Activated naive CD4-positive, alpha-beta T cell treated with anti-CD3 and anti-CD28 coated beads, Interleukin-2, amount 50 U/mL, for 72 hours (primary cell): ENCODE data around the gene SRP9. TPM values are rescaled to one million over a fixed set of nuclear protein-coding genes. Genes with fewer than 3 reads are reported as not detected.
A peak's percentile ranks its signal among the peaks of the same experiment; 100 is the strongest.
"Not testable (repeated sequence)": the region's sequence is repeated elsewhere in the genome, so short reads cannot be mapped to it uniquely, and the experiment has no call there.

Experiments
- ATAC-seq, 2 donors: fragments of 150-1000 bp; cut with Tn5 transposase; 2 replicates each; pipeline ENCODE4 v1.10.0; 2021; ENCODE audit warnings: mild to moderate bottlenecking in 2 of 2, moderate library complexity in 2 of 2
- DNase-seq, 2 donors: peaks; one replicate each; pipeline ENCODE4 v3.0.0; 2021 to 2022; ENCODE audit warnings: low spot score in 2 of 2
- H3K27ac Mint-ChIP-seq, 2 donors: one replicate each; pipeline ENCODE4 v1.8.0; 2022; ENCODE audit warnings: mild to moderate bottlenecking in 2 of 2, mixed read lengths in 2 of 2
- H3K36me3 Mint-ChIP-seq, 2 donors: one replicate each; pipeline ENCODE4 v1.8.0; 2022; ENCODE audit warnings: mixed read lengths in 2 of 2
- H3K9me3 Mint-ChIP-seq, 2 donors: one replicate each; pipeline ENCODE4 v1.8.0; 2022; ENCODE audit warnings: mixed read lengths in 2 of 2
- total RNA-seq, 2 donors: library from RNA; stranded (reverse); gene quantifications; one replicate each; pipeline ENCODE4 v1.2.3, GENCODE V29; 2022

SRP9 gene
- total RNA-seq, 2 donors from 2014 or later: 245 to 281 TPM

GRCh38 chr1:225750875-225751824, 26.5 kb upstream of the SRP9 start:
- ATAC-seq: no peak
- Mint-ChIP-seq H3K27ac (peak overlapping the region in 1 of 2 donors; percentile 46), H3K9me3 (no peaks in the 10 kb centered on the region), H3K36me3 (no peaks in the 10 kb centered on the region)
- DNase-seq: no peak

GRCh38 chr1:225752245-225752644, 25.4 kb upstream of the SRP9 start:
- DNase-seq: no peak
- Mint-ChIP-seq H3K9me3 (no peaks in the 10 kb centered on the region), H3K27ac (no peak overlapping the region), H3K36me3 (no peaks in the 10 kb centered on the region)
- no peak for ATAC-seq

- no peaks in the 10 kb centered on the region for H3K36me3 Mint-ChIP-seq
- no peaks in the 10 kb centered on the region for H3K9me3 Mint-ChIP-seq
- ATAC-seq (peak in 1 of 2 donors; percentile 39), DNase-seq (no peak)
- H3K27ac Mint-ChIP-seq: peak overlapping the region in 1 of 2 donors; percentile 26
Observed at GRCh38 chr1:225754940-225755641, 22.5 kb upstream of the SRP9 start.

GRCh38 chr1:225755671-225756319, 21.8 kb upstream of the SRP9 start:
- DNase-seq (no peak), ATAC-seq (no peak)
- Mint-ChIP-seq H3K27ac (peak overlapping the region in 1 of 2 donors; percentile 26), H3K36me3 (no peaks in the 10 kb centered on the region), H3K9me3 (no peaks in the 10 kb centered on the region)

GRCh38 chr1:225757927-225758656, 19.5 kb upstream of the SRP9 start:
- no peak for ATAC-seq
- Mint-ChIP-seq H3K9me3 (no peaks in the 10 kb centered on the region), H3K27ac (peak overlapping the region in 1 of 2 donors; percentile 24), H3K36me3 (no peaks in the 10 kb centered on the region)
- DNase-seq: no peak

- not testable (repeated sequence) for ATAC-seq, DNase-seq, H3K27ac Mint-ChIP-seq, H3K36me3 Mint-ChIP-seq, H3K9me3 Mint-ChIP-seq
Observed at GRCh38 chr1:225759972-225760371, 17.7 kb upstream of the SRP9 start.

- Mint-ChIP-seq H3K9me3 (no peaks in the 10 kb centered on the region), H3K36me3 (no peaks in the 10 kb centered on the region), H3K27ac (no peak overlapping the region)
- DNase-seq (no peak), ATAC-seq (no peak)
Observed at GRCh38 chr1:225760531-225760930, 17.1 kb upstream of the SRP9 start.

GRCh38 chr1:225761395-225761794, 16.2 kb upstream of the SRP9 start:
- not testable (repeated sequence) for H3K36me3 Mint-ChIP-seq, H3K27ac Mint-ChIP-seq, ATAC-seq, DNase-seq, H3K9me3 Mint-ChIP-seq

- H3K36me3 Mint-ChIP-seq: no peaks in the 10 kb centered on the region
- ATAC-seq (no peak), DNase-seq (no peak)
- no peak overlapping the region for H3K27ac Mint-ChIP-seq
- H3K9me3 Mint-ChIP-seq: no peaks in the 10 kb centered on the region
Observed at GRCh38 chr1:225762002-225762441, 15.6 kb upstream of the SRP9 start.

GRCh38 chr1:225762444-225762843, 15.2 kb upstream of the SRP9 start:
- Mint-ChIP-seq H3K9me3 (no peaks in the 10 kb centered on the region), H3K36me3 (no peaks in the 10 kb centered on the region), H3K27ac (no peak overlapping the region)
- DNase-seq: no peak
- ATAC-seq: no peak

- DNase-seq: no peak
- Mint-ChIP-seq H3K9me3 (no peaks in the 10 kb centered on the region), H3K27ac (no peak overlapping the region), H3K36me3 (no peaks in the 10 kb centered on the region)
- ATAC-seq: no peak
Observed at GRCh38 chr1:225763716-225764548, 13.7 kb upstream of the SRP9 start.

GRCh38 chr1:225765982-225766674, 11.5 kb upstream of the SRP9 start:
- ATAC-seq: no peak

GRCh38 chr1:225766967-225767633, 10.5 kb upstream of the SRP9 start:
- no peak for ATAC-seq
- Mint-ChIP-seq H3K36me3 (no peaks in the 10 kb centered on the region), H3K27ac (no peak overlapping the region), H3K9me3 (no peaks in the 10 kb centered on the region)
- no peak for DNase-seq

More at GRCh38 chr1:225765982-225766674, 11.5 kb upstream of the SRP9 start:
- no peak for DNase-seq
- H3K36me3 Mint-ChIP-seq: no peaks in the 10 kb centered on the region
- no peak overlapping the region for H3K27ac Mint-ChIP-seq
- H3K9me3 Mint-ChIP-seq: no peaks in the 10 kb centered on the region

GRCh38 chr1:225767634-225768540, 9.7 kb upstream of the SRP9 start:
- DNase-seq (no peak), ATAC-seq (no peak)
- H3K9me3 Mint-ChIP-seq: no peaks in the 10 kb centered on the region
- H3K36me3 Mint-ChIP-seq: no peaks in the 10 kb centered on the region
- no peak overlapping the region for H3K27ac Mint-ChIP-seq
